ENCODE measurements around the gene RHBDF1. TPM values are rescaled to one million over a fixed set of nuclear protein-coding genes. Genes with fewer than 3 reads are reported as not detected.
A peak's percentile ranks its signal among the peaks of the same experiment; 100 is the strongest.

Gene RHBDF1
- total and polyA plus RNA-seq, 2 of the 13 experiments (the other 11 are each of a cell fraction or from before 2014, with no cell fraction given) = 5.4 to 26.9 TPM

DNA sequence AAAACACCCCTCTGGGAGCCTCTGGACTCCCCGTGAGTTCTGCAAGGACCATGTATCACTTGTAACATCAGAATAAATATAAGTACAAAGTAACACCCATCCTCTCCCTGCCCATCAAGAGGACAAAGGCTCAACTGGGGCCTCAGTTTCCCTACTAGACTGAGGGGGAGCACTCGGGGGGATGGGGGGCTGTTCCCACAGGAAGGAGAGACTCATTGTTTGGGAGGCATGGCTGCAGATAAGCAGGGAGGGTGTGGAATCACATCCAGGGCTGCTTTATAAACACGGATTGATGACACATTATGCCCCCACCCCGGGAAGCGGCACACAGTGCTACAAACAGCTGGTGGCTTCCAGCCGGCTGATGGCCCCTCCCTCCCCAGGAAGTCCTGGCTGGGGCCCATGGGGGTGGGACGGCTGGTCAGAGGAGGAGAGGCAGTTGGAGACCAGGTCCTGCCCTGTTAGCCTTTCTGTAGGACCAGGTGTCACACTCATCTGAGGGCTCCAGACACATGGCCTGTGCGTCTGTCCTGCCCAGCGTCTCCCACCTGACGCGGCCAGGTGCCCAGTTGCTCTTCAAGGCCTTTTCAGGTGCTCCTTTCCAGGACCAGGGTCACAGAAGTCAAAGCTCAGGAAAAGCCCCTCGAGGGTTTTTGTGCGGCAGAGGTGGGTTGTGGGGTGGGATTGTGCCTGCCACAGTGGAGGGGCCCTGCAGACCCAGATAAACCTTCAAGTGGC, 4.3 kb upstream of the RHBDF1 start:
- peak; percentile 24 for ATAC-seq
- Histone ChIP-seq H3K9ac (ENCODE audit: insufficient read depth, low read depth, low read length) (peak overlapping the region; percentile 86), H2AFZ (ENCODE audit: low read length) (no peak overlapping the region), H3K4me2 (ENCODE audit: low read depth, low read length) (peak overlapping the region; percentile 95), H3K79me2 (ENCODE audit: insufficient read depth, low read length) (peaks cover 2% of the 10 kb centered on the region), H3K36me3 (replicated peaks in 1 of 2; ENCODE audit: control insufficient read depth in 1 of 2, insufficient read depth in 2 of 2, low read length in 2 of 2) (peaks cover 4 to 17% of the 10 kb centered on the region in 2 experiments; a peak in 3 of 5 replicates), H3K27ac (ENCODE audit: extremely low read length, insufficient read depth, low read length) (peak overlapping the region; percentile 62), H3K4me3 (replicated peaks in 1 of 3; ENCODE audit: insufficient read depth in 1 of 3, low read depth in 2 of 3, low read length in 3 of 3) (peak overlapping the region; percentile 63 to 84 (median 80)), H3K4me1 (ENCODE audit: insufficient read depth, low read length) (peaks cover 62% of the 10 kb centered on the region), H3K9me3 (ENCODE audit: low read length) (no peaks in the 10 kb centered on the region), H3K27me3 (ENCODE audit: control insufficient read depth in 1 of 2, insufficient read depth in 2 of 2, low read length in 2 of 2) (peaks cover 2 to 8% of the 10 kb centered on the region in 2 experiments; a peak in 2 of 5 replicates), H4K20me1 (ENCODE audit: insufficient read depth, low read length) (no peaks in the 10 kb centered on the region)
- no TSS peak for BruUV-seq (replicated peaks)
- POLR2A ChIA-PET = interaction anchor here (1.1 to 2.6 kb wide), 4 partner anchors 11 to 23 kb away, joined by 3 to 12 read pairs (median 6); partner anchors contain the start of genes POLR3K and SNRNP25
- WGBS (ENCODE audit: low lambda C conversion rate) = 7% methylated on average over 7 of the region's 13 CpGs
- intact Hi-C loops (cut with micrococcal nuclease; ENCODE audit: unreplicated experiment) = no loop called here
- in situ Hi-C loops (cut with HindIII; ENCODE audit: extremely low pct_ligation_motif_present, low pct_unique_long_range_greater_than_20kb) = no loop called here
- FAIRE-seq = peak; percentile 42
- CTCF ChIA-PET (ENCODE audit: low intra/inter-chr PET ratio, low total read pairs) = interaction anchor here (1.1 to 2.5 kb wide), 2 partner anchors 11 to 20 kb away, joined by 6 to 11 read pairs; no protein-coding TSS in a partner anchor
- peak; percentile 66 for DNase-seq (ENCODE audit: low spot score)
- TF ChIP-seq SOX13 (IDR thresholded peaks at IDR 0.05) (no peak), SOX13 (CRISPR knock-in tag; conservative IDR thresholded peaks at IDR 0.05 in 1 of 2, IDR thresholded peaks at IDR 0.05 in 1 of 2) (peak in 1 of 2 experiments; percentile 30; a peak in 1 of 4 replicates), ELF1 (CRISPR knock-in tag; IDR thresholded peaks at IDR 0.05) (peak; percentile 55; the same call in 1 of the 2 replicates), ZNF512B (CRISPR knock-in tag; IDR thresholded peaks at IDR 0.05; ENCODE audit: borderline replicate concordance) (no peak), NFIB (CRISPR knock-in tag; IDR thresholded peaks at IDR 0.05; ENCODE audit: borderline replicate concordance) (no peak), ZNF670 (CRISPR knock-in tag; IDR thresholded peaks at IDR 0.05; ENCODE audit: borderline replicate concordance) (no peak), ZNF563 (CRISPR knock-in tag; IDR thresholded peaks at IDR 0.05) (peak; percentile 53; the same call in 1 of the 2 replicates), SRSF1 (optimal IDR thresholded peaks at IDR 0.05; ENCODE audit: low read depth, low read length) (peak; percentile 94), ZNF792 (CRISPR knock-in tag; IDR thresholded peaks at IDR 0.05) (peak; percentile 81; the same call in 1 of the 2 replicates), NFATC3 (CRISPR knock-in tag; IDR thresholded peaks at IDR 0.05) (peak; percentile 55; the same call in 1 of the 2 replicates), EED (CRISPR knock-in tag; IDR thresholded peaks at IDR 0.05) (no peak), HNRNPL (IDR thresholded peaks at IDR 0.05; ENCODE audit: low read depth, low read length) (0 out of 2 replicates have a peak, but pooled peaks have one; percentile 20), SP1 (IDR thresholded peaks at IDR 0.05) (no peak), SP1 (CRISPR knock-in tag; IDR thresholded peaks at IDR 0.05) (0 out of 2 replicates have a peak, but pooled peaks have one; percentile 1), SAP130 (CRISPR knock-in tag; IDR thresholded peaks at IDR 0.05; ENCODE audit: low read depth) (peak; percentile 93), TFE3 (CRISPR knock-in tag; IDR thresholded peaks at IDR 0.05) (no peak), ZNF317 (CRISPR knock-in tag; IDR thresholded peaks at IDR 0.05) (no peak), ZNF501 (CRISPR knock-in tag; IDR thresholded peaks at IDR 0.05) (peak; percentile 12; the same call in 1 of the 2 replicates), SNAPC2 (CRISPR knock-in tag; IDR thresholded peaks at IDR 0.05) (0 out of 2 replicates have a peak, but pooled peaks have one; percentile 15), YEATS2 (CRISPR knock-in tag; IDR thresholded peaks at IDR 0.05; ENCODE audit: borderline replicate concordance) (no peak), RELA (CRISPR knock-in tag; IDR thresholded peaks at IDR 0.05) (no peak)

All from HepG2 (cell line).